ENCODE results near the gene COL1A1.

Gene COL1A1

GRCh38 chr17:50201276-50201854, at the start of gene COL1A1:
Gene COL1A1 (minus strand): TSS chr17:50201631. CDS start chr17:50201513, 118 bp downstream.
- no peaks in the 10 kb centered on the region for H3K36me3 Mint-ChIP-seq (ENCODE audit: low read depth)
- H3K4me1 Mint-ChIP-seq (ENCODE audit: low read depth), result peaks cover 23% of the 10 kb centered on the region
- DNase-seq, result peak; percentile 40
- H3K9me3 Mint-ChIP-seq, result no peaks in the 10 kb centered on the region
- H3K27ac Mint-ChIP-seq, result no peak within 1 kb of the TSS
- peak within 1 kb of the TSS; percentile 71 for H3K4me3 Mint-ChIP-seq
- H3K27me3 Mint-ChIP-seq, result peaks cover 71% of the 10 kb centered on the region

GRCh38 chr17:50248255-50248654, 46.8 kb upstream of the COL1A1 start:
- no peak for DNase-seq
- Mint-ChIP-seq H3K27ac (no peak overlapping the region), H3K36me3 (ENCODE audit: low read depth) (no peaks in the 10 kb centered on the region), H3K4me3 (no peak overlapping the region), H3K9me3 (peaks cover 14% of the 10 kb centered on the region), H3K4me1 (ENCODE audit: low read depth) (no peaks in the 10 kb centered on the region), H3K27me3 (peaks cover 49% of the 10 kb centered on the region)

GRCh38 chr17:50244771-50245170, 43.3 kb upstream of the COL1A1 start:
- no peaks in the 10 kb centered on the region for H3K4me1 Mint-ChIP-seq (ENCODE audit: low read depth)
- no peaks in the 10 kb centered on the region for H3K36me3 Mint-ChIP-seq (ENCODE audit: low read depth)
- H3K4me3 Mint-ChIP-seq, result no peak overlapping the region
- H3K27me3 Mint-ChIP-seq, result peaks cover 52% of the 10 kb centered on the region
- no peak overlapping the region for H3K27ac Mint-ChIP-seq
- H3K9me3 Mint-ChIP-seq, result peaks cover 14% of the 10 kb centered on the region
- no peak for DNase-seq

- Mint-ChIP-seq H3K27ac (no peak overlapping the region), H3K4me3 (no peak overlapping the region), H3K36me3 (ENCODE audit: low read depth) (no peaks in the 10 kb centered on the region), H3K4me1 (ENCODE audit: low read depth) (no peaks in the 10 kb centered on the region), H3K27me3 (peaks cover 52% of the 10 kb centered on the region), H3K9me3 (no peaks in the 10 kb centered on the region)
- DNase-seq, result no peak
Measured at GRCh38 chr17:50241431-50241830, 40.0 kb upstream of the COL1A1 start.

- no peak overlapping the region for H3K27ac Mint-ChIP-seq
- no peaks in the 10 kb centered on the region for H3K9me3 Mint-ChIP-seq
- no peak overlapping the region for H3K4me3 Mint-ChIP-seq
- H3K27me3 Mint-ChIP-seq, result peaks cover 52% of the 10 kb centered on the region
- H3K36me3 Mint-ChIP-seq (ENCODE audit: low read depth), result no peaks in the 10 kb centered on the region
- DNase-seq, result no peak
- no peaks in the 10 kb centered on the region for H3K4me1 Mint-ChIP-seq (ENCODE audit: low read depth)
Measured at GRCh38 chr17:50240851-50241250, 39.4 kb upstream of the COL1A1 start.

GRCh38 chr17:50239937-50240336, 38.5 kb upstream of the COL1A1 start:
- no peak overlapping the region for H3K27ac Mint-ChIP-seq
- no peaks in the 10 kb centered on the region for H3K9me3 Mint-ChIP-seq
- no peaks in the 10 kb centered on the region for H3K36me3 Mint-ChIP-seq (ENCODE audit: low read depth)
- peaks cover 55% of the 10 kb centered on the region for H3K27me3 Mint-ChIP-seq
- no peak for DNase-seq
- H3K4me1 Mint-ChIP-seq (ENCODE audit: low read depth), result no peaks in the 10 kb centered on the region
- no peak overlapping the region for H3K4me3 Mint-ChIP-seq

GRCh38 chr17:50238601-50239280, 37.3 kb upstream of the COL1A1 start:
- Mint-ChIP-seq H3K4me3 (no peak overlapping the region), H3K36me3 (ENCODE audit: low read depth) (no peaks in the 10 kb centered on the region), H3K4me1 (ENCODE audit: low read depth) (no peaks in the 10 kb centered on the region), H3K27me3 (peaks cover 54% of the 10 kb centered on the region), H3K9me3 (no peaks in the 10 kb centered on the region), H3K27ac (no peak overlapping the region)
- DNase-seq, result no peak

- Mint-ChIP-seq H3K36me3 (ENCODE audit: low read depth) (no peaks in the 10 kb centered on the region), H3K27me3 (peaks cover 53% of the 10 kb centered on the region), H3K4me1 (ENCODE audit: low read depth) (no peaks in the 10 kb centered on the region), H3K9me3 (no peaks in the 10 kb centered on the region), H3K4me3 (no peak overlapping the region), H3K27ac (no peak overlapping the region)
- no peak for DNase-seq
Measured at GRCh38 chr17:50237901-50238300, 36.5 kb upstream of the COL1A1 start.

GRCh38 chr17:50234581-50234980, 33.1 kb upstream of the COL1A1 start:
- no peaks in the 10 kb centered on the region for H3K9me3 Mint-ChIP-seq
- H3K36me3 Mint-ChIP-seq (ENCODE audit: low read depth), result no peaks in the 10 kb centered on the region
- no peak for DNase-seq
- H3K27ac Mint-ChIP-seq, result no peak overlapping the region
- H3K27me3 Mint-ChIP-seq, result peaks cover 50% of the 10 kb centered on the region
- no peaks in the 10 kb centered on the region for H3K4me1 Mint-ChIP-seq (ENCODE audit: low read depth)
- no peak overlapping the region for H3K4me3 Mint-ChIP-seq

GRCh38 chr17:50225701-50226240, 24.3 kb upstream of the COL1A1 start:
- Mint-ChIP-seq H3K36me3 (ENCODE audit: low read depth) (peaks cover 6% of the 10 kb centered on the region), H3K27ac (no peak overlapping the region), H3K27me3 (peaks cover 9% of the 10 kb centered on the region), H3K4me3 (no peak overlapping the region), H3K4me1 (ENCODE audit: low read depth) (peaks cover 1% of the 10 kb centered on the region), H3K9me3 (peaks cover 10% of the 10 kb centered on the region)
- no peak for DNase-seq

- H3K27ac Mint-ChIP-seq, result no peak overlapping the region
- peaks cover 1% of the 10 kb centered on the region for H3K4me1 Mint-ChIP-seq (ENCODE audit: low read depth)
- DNase-seq, result no peak
- no peak overlapping the region for H3K4me3 Mint-ChIP-seq
- H3K36me3 Mint-ChIP-seq (ENCODE audit: low read depth), result peaks cover 6% of the 10 kb centered on the region
- peaks cover 5% of the 10 kb centered on the region for H3K27me3 Mint-ChIP-seq
- peaks cover 10% of the 10 kb centered on the region for H3K9me3 Mint-ChIP-seq
Measured at GRCh38 chr17:50222922-50223321, 21.5 kb upstream of the COL1A1 start.

GRCh38 chr17:50221864-50222545, 20.6 kb upstream of the COL1A1 start:
- Mint-ChIP-seq H3K27ac (no peak overlapping the region), H3K9me3 (peaks cover 10% of the 10 kb centered on the region), H3K27me3 (peaks cover 5% of the 10 kb centered on the region), H3K4me3 (no peak overlapping the region), H3K36me3 (ENCODE audit: low read depth) (peaks cover 6% of the 10 kb centered on the region), H3K4me1 (ENCODE audit: low read depth) (peaks cover 1% of the 10 kb centered on the region)
- DNase-seq, result no peak

- Mint-ChIP-seq H3K27ac (no peak overlapping the region), H3K36me3 (ENCODE audit: low read depth) (peaks cover 6% of the 10 kb centered on the region), H3K9me3 (peaks cover 10% of the 10 kb centered on the region), H3K27me3 (peaks cover 8% of the 10 kb centered on the region), H3K4me1 (ENCODE audit: low read depth) (peaks cover 1% of the 10 kb centered on the region), H3K4me3 (no peak overlapping the region)
- DNase-seq, result no peak
Measured at GRCh38 chr17:50221266-50221863, 19.9 kb upstream of the COL1A1 start.

GRCh38 chr17:50220811-50221210, 19.4 kb upstream of the COL1A1 start:
- Mint-ChIP-seq H3K4me3 (no peak overlapping the region), H3K36me3 (ENCODE audit: low read depth) (peaks cover 3% of the 10 kb centered on the region), H3K27ac (no peak overlapping the region), H3K27me3 (peaks cover 8% of the 10 kb centered on the region), H3K9me3 (peaks cover 7% of the 10 kb centered on the region), H3K4me1 (ENCODE audit: low read depth) (no peaks in the 10 kb centered on the region)
- DNase-seq, result no peak

All from activated T-cell treated with anti-CD3 and anti-CD28 coated beads, Interleukin-2, amount 50 U/mL, for 24 hours (primary cell).